ENCODE data around the gene AGAP3. TPM values are rescaled to one million over a fixed set of nuclear protein-coding genes. Genes with fewer than 3 reads are reported as not detected.

AGAP3 gene
- total RNA-seq, 1 donor from 2014 or later, result 156 TPM

- Mint-ChIP-seq H3K4me3 (ENCODE audit: unreplicated experiment) (no peak overlapping the region), H3K4me1 (ENCODE audit: low read depth, unreplicated experiment) (no peaks in the 10 kb centered on the region), H3K36me3 (ENCODE audit: low read depth, unreplicated experiment) (no peaks in the 10 kb centered on the region), H3K9me3 (ENCODE audit: unreplicated experiment) (peaks cover 3% of the 10 kb centered on the region), H3K27ac (ENCODE audit: unreplicated experiment) (no peak overlapping the region), H3K27me3 (ENCODE audit: low read depth, unreplicated experiment) (peaks cover 70% of the 10 kb centered on the region)
- TF ChIP-seq EZH2 (IDR thresholded peaks at IDR 0.05; ENCODE audit: insufficient read depth, low read length), result no peak
- TF ChIP-seq, protein P1, sequence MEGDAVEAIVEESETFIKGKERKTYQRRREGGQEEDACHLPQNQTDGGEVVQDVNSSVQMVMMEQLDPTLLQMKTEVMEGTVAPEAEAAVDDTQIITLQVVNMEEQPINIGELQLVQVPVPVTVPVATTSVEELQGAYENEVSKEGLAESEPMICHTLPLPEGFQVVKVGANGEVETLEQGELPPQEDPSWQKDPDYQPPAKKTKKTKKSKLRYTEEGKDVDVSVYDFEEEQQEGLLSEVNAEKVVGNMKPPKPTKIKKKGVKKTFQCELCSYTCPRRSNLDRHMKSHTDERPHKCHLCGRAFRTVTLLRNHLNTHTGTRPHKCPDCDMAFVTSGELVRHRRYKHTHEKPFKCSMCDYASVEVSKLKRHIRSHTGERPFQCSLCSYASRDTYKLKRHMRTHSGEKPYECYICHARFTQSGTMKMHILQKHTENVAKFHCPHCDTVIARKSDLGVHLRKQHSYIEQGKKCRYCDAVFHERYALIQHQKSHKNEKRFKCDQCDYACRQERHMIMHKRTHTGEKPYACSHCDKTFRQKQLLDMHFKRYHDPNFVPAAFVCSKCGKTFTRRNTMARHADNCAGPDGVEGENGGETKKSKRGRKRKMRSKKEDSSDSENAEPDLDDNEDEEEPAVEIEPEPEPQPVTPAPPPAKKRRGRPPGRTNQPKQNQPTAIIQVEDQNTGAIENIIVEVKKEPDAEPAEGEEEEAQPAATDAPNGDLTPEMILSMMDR (IDR thresholded peaks at IDR 0.05; ENCODE audit: insufficient read depth, low read depth, low read length), result no peak
- DNase-seq (ENCODE audit: low read depth) (no peak), FAIRE-seq (no peak)
- Histone ChIP-seq H3K36me3 (ENCODE audit: insufficient read depth, low read length) (no peaks in the 10 kb centered on the region), H3K79me2 (ENCODE audit: insufficient read depth, low read length) (no peaks in the 10 kb centered on the region), H3K27me3 (ENCODE audit: insufficient read depth, low read length) (peaks cover 19% of the 10 kb centered on the region), H3K9me3 (ENCODE audit: insufficient read depth, low read depth, low read length) (no peaks in the 10 kb centered on the region), H4K20me1 (ENCODE audit: insufficient read depth, low read length) (no peaks in the 10 kb centered on the region), H2AFZ (ENCODE audit: low read depth, low read length) (no peak overlapping the region), H3K4me2 (ENCODE audit: low read length) (no peak overlapping the region), H3K27ac (ENCODE audit: low read depth, low read length) (no peak overlapping the region), H3K4me1 (ENCODE audit: insufficient read depth, low read length) (no peaks in the 10 kb centered on the region), H3K4me3 (ENCODE audit: insufficient read depth, low read depth, low read length) (no peak overlapping the region), H3K9ac (ENCODE audit: low read length) (no peak overlapping the region)
Observed at GRCh38 chr7:151179946-151180345, 93.7 kb downstream of the AGAP3 start.

DNA sequence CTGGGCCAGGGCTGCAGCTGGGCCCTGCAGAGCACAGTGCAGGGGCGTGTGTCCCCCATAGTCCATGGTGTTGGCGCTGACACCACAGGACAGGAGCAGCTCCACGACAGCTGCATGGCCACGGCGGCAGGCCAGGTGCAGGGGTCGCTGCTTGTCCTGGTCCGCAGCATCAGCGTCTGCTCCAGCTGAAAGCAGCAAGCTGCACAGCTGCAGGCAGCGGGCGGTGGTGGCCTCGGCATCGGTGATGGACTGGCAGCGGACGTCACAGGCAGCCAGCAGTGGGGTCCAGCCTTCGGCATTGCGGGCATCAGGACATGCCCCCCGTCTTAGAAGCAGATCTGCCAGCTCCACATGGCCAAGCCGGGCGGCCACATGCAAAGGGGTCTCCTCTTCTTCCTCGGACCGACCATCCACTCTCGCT, 94.7 kb downstream of the AGAP3 start:
- H3K27me3 ChIP-seq (ENCODE audit: insufficient read depth, low read length), result peaks cover 15% of the 10 kb centered on the region
- DNase-seq (ENCODE audit: low read depth) (no peak), FAIRE-seq (no peak)

More for the DNA sequence above, 94.7 kb downstream of the AGAP3 start:
- Mint-ChIP-seq H3K36me3 (ENCODE audit: low read depth, unreplicated experiment) (no peaks in the 10 kb centered on the region), H3K27me3 (ENCODE audit: low read depth, unreplicated experiment) (peaks cover 61% of the 10 kb centered on the region), H3K4me3 (ENCODE audit: unreplicated experiment) (no peak overlapping the region), H3K4me1 (ENCODE audit: low read depth, unreplicated experiment) (no peaks in the 10 kb centered on the region), H3K9me3 (ENCODE audit: unreplicated experiment) (peaks cover 6% of the 10 kb centered on the region), H3K27ac (ENCODE audit: unreplicated experiment) (no peak overlapping the region)
- H3K36me3 ChIP-seq (ENCODE audit: insufficient read depth, low read length), result no peaks in the 10 kb centered on the region
- H3K27ac ChIP-seq (ENCODE audit: low read depth, low read length), result no peak overlapping the region
- no peak overlapping the region for H3K4me3 ChIP-seq (ENCODE audit: insufficient read depth, low read depth, low read length)
- TF ChIP-seq EZH2 (IDR thresholded peaks at IDR 0.05; ENCODE audit: insufficient read depth, low read length), result no peak
- TF ChIP-seq, protein P1 (IDR thresholded peaks at IDR 0.05; ENCODE audit: insufficient read depth, low read depth, low read length), result no peak
- no peaks in the 10 kb centered on the region for H3K79me2 ChIP-seq (ENCODE audit: insufficient read depth, low read length)
- no peak overlapping the region for H2AFZ ChIP-seq (ENCODE audit: low read depth, low read length)
- H3K4me2 ChIP-seq (ENCODE audit: low read length), result no peak overlapping the region
- no peaks in the 10 kb centered on the region for H3K9me3 ChIP-seq (ENCODE audit: insufficient read depth, low read depth, low read length)
- H3K4me1 ChIP-seq (ENCODE audit: insufficient read depth, low read length), result no peaks in the 10 kb centered on the region
- no peak overlapping the region for H3K9ac ChIP-seq (ENCODE audit: low read length)
- H4K20me1 ChIP-seq (ENCODE audit: insufficient read depth, low read length), result no peaks in the 10 kb centered on the region

All from astrocyte (in vitro differentiated cells and primary cell).